B cell (primary cell): Measurements from ENCODE around the gene EVL. TPM values are rescaled to one million over a fixed set of nuclear protein-coding genes. Genes with fewer than 3 reads are reported as not detected.
A peak's percentile ranks its signal among the peaks of the same experiment; 100 is the strongest.

Source experiments
- ATAC-seq: fragments of 200-7000 bp; cut with Tn5 transposase; one replicate; pipeline ENCODE4 v1.10.0; 2021; ENCODE audit warnings: low read depth, mild to moderate bottlenecking, moderate number of reproducible peaks, moderate library complexity
- CTCF ChIA-PET: fragments of 350-600 bp; sonication (Branson Sonifier 250); formaldehyde crosslinking; loops from one replicate; lab custom pipeline; 2021; ENCODE audit warnings: antibody characterized with exemption, inconsistent platforms; lab: Charles Lee
- POLR2A ChIA-PET: fragments of 350-600 bp; sonication (Branson Sonifier 250); formaldehyde crosslinking; loops from one replicate; lab custom pipeline; 2021; ENCODE audit warnings: antibody characterized with exemption; lab: Charles Lee
- DNase-seq: peaks from one replicate; pipeline ENCODE4 v3.0.0; 2013
- H2AFZ ChIP-seq: 2 replicates; pipeline ENCODE4 v1.6.1; 2012; ENCODE audit warnings: mild to moderate bottlenecking, low read depth, low read length; ENCODE audit not compliant: insufficient read depth, poor library complexity, severe bottlenecking
- H3K27ac ChIP-seq, 2 donors: 1 replicate in 1 of 2; 2 replicates in 1 of 2; pipeline ENCODE4 v1.5.1; 2012 to 2013; ENCODE audit warnings: low read length in 2 of 2, mild to moderate bottlenecking in 2 of 2, moderate library complexity in 1 of 2
- H3K27me3 ChIP-seq, 4 experiments: fragments of 200-600 bp in 1 of 4; sonication (generic) in 1 of 4; replicated peaks in 1 of 4; 1 replicate in 2 of 4; 2 replicates in 2 of 4; pipeline versions ENCODE4 v1.6.1 to v1.7.0; 2013 to 2016; ENCODE audit warnings: low read length in 3 of 4, mild to moderate bottlenecking in 2 of 4, mixed read lengths in 1 of 4, moderate library complexity in 1 of 4; ENCODE audit not compliant: insufficient read depth in 4 of 4, control insufficient read depth in 3 of 4; ENCODE audit errors: control extremely low read depth in 1 of 4
- H3K36me3 ChIP-seq, 2 experiments: replicated peaks in 1 of 2; 1 replicate in 1 of 2; 2 replicates in 1 of 2; pipeline versions ENCODE4 v1.6.1 to v1.7.1; 2013; ENCODE audit warnings: low read length in 1 of 2; ENCODE audit not compliant: insufficient read depth in 2 of 2, control insufficient read depth in 1 of 2; ENCODE audit errors: control extremely low read depth in 1 of 2, extremely low read depth in 1 of 2
- H3K4me1 ChIP-seq, 2 donors: fragments of 200-600 bp in 1 of 2; sonication (generic) in 1 of 2; 1 replicate in 1 of 2; 2 replicates in 1 of 2; pipeline versions ENCODE4 v1.5.1 to v1.6.1; 2013 to 2017; ENCODE audit warnings: low read length in 2 of 2; ENCODE audit not compliant: control insufficient read depth in 2 of 2, insufficient read depth in 2 of 2
- H3K4me2 ChIP-seq: replicated peaks from 2 replicates; pipeline ENCODE3; 2012; ENCODE audit warnings: mild to moderate bottlenecking, low read depth, low read length; ENCODE audit not compliant: poor library complexity, severe bottlenecking
- H3K4me3 ChIP-seq, 5 experiments: fragments of 200-600 bp in 1 of 5; sonication (generic) in 1 of 5; 1 replicate in 3 of 5; 2 replicates in 2 of 5; pipeline versions ENCODE4 v1.5.1 to v1.7.0; 2011 to 2016; ENCODE audit warnings: low read length in 4 of 5, mild to moderate bottlenecking in 4 of 5, low read depth in 2 of 5, control low read depth in 1 of 5, moderate library complexity in 1 of 5; ENCODE audit not compliant: insufficient read depth in 1 of 5; ENCODE audit errors: control extremely low read depth in 1 of 5, extremely low read depth in 1 of 5
- H3K79me2 ChIP-seq: fragments of 200-600 bp; sonication (generic); one replicate; pipeline ENCODE4 v1.6.0; 2016; ENCODE audit warnings: low read length; ENCODE audit not compliant: control insufficient read depth, insufficient read depth
- H3K9ac ChIP-seq: fragments of 200-600 bp; sonication (generic); 2 replicates; pipeline ENCODE4 v1.6.1; 2017; ENCODE audit warnings: mild to moderate bottlenecking, low read length, moderate library complexity
- H3K9me3 ChIP-seq, 3 donors: one replicate each; pipeline versions ENCODE4 v1.6.1 to v1.7.1; 2013; ENCODE audit warnings: low read length in 2 of 3; ENCODE audit not compliant: control insufficient read depth in 2 of 3, insufficient read depth in 1 of 3; ENCODE audit errors: control extremely low read depth in 1 of 3
- H4K20me1 ChIP-seq: 2 replicates; pipeline ENCODE4 v1.6.0; 2012; ENCODE audit warnings: mild to moderate bottlenecking, low read length; ENCODE audit not compliant: insufficient read depth, control insufficient read depth, poor library complexity, severe bottlenecking
- H3K27ac Mint-ChIP-seq: one replicate; pipeline ENCODE4 v1.8.0; 2021; ENCODE audit warnings: mixed read lengths
- H3K27me3 Mint-ChIP-seq: one replicate; pipeline ENCODE4 v1.8.0; 2021; ENCODE audit warnings: mixed read lengths
- H3K4me1 Mint-ChIP-seq: one replicate; pipeline ENCODE4 v1.8.0; 2021; ENCODE audit warnings: mixed read lengths
- H3K4me3 Mint-ChIP-seq: one replicate; pipeline ENCODE4 v1.8.0; 2021; ENCODE audit warnings: mixed read lengths
- H3K9me3 Mint-ChIP-seq: one replicate; pipeline ENCODE4 v1.8.0; 2022; ENCODE audit warnings: mixed read lengths; ENCODE audit not compliant: insufficient read depth
- CTCF ChIP-seq: fragments of 200-600 bp; IDR thresholded peaks from one replicate; pipeline ENCODE4 v1.8.0; 2022; ENCODE audit warnings: antibody characterized with exemption, mild to moderate bottlenecking
- EZH2 ChIP-seq: IDR thresholded peaks from 2 replicates; pipeline ENCODE4 v1.6.1; 2012; ENCODE audit warnings: borderline replicate concordance, low read depth, mild to moderate bottlenecking, moderate library complexity, low read length; ENCODE audit not compliant: insufficient read depth, poor library complexity, severe bottlenecking
- WGBS: methylation state at CpG from one replicate; pipeline ENCODE4 v1.1.5; 2013; ENCODE audit warnings: missing lambda C conversion rate; ENCODE audit not compliant: insufficient coverage; 5-methylcytosine and 5-hydroxymethylcytosine counted together
- intact Hi-C: fragments of 100-400 bp; cut with micrococcal nuclease; formaldehyde crosslinking; loops from one replicate; pipeline ENCODE4 v1.10.0; 2022
- polyA plus RNA-seq: library from polyadenylated mRNA; depleted of rRNA; stranded (reverse); fragments of >200 nt; gene quantifications from 2 replicates; pipeline ENCODE4 v1.2.3, GENCODE V29; 2012
- total RNA-seq, 2 donors: library from RNA; stranded (reverse); fragments of 120-200 nt in 1 of 2; gene quantifications; 1 replicate in 1 of 2; 2 replicates in 1 of 2; pipeline versions ENCODE4 v1.2.3 to v1.2.4, GENCODE V29; 2013 to 2022

Gene EVL
- total and polyA plus RNA-seq, 2 donors (not counting 1 experiment from before 2014, with no cell fraction given): 486 to 892 TPM

- H3K4me3 ChIP-seq: no peak overlapping the region
- H3K4me3 Mint-ChIP-seq: no peak overlapping the region
- no peaks in the 10 kb centered on the region for H3K27me3 ChIP-seq
- 84% methylated on average over 5 of the region's 17 CpGs for WGBS
- ChIA-PET CTCF (interaction anchor here (1.1 to 24.4 kb wide), 6 partner anchors 10 to 87 kb away, joined by 4 to 495 read pairs (median 15); partner anchors contain the start of gene EVL), POLR2A (no interaction called here)
- H3K9me3 Mint-ChIP-seq: no peaks in the 10 kb centered on the region
- peaks cover 62% of the 10 kb centered on the region for H3K4me1 Mint-ChIP-seq
- H4K20me1 ChIP-seq: peaks cover 95% of the 10 kb centered on the region
- H3K36me3 ChIP-seq: peaks cover 0 to 93% of the 10 kb centered on the region in 2 experiments
- H3K9me3 ChIP-seq: no peaks in the 10 kb centered on the region
- intact Hi-C loops: loop anchor here (5.0 kb wide), 2 partner anchors 51 to 109 kb away; partner anchors contain the start of gene DEGS2
- no peaks in the 10 kb centered on the region for H3K27me3 Mint-ChIP-seq
- no peak for DNase-seq
- H3K79me2 ChIP-seq: peaks cover 97% of the 10 kb centered on the region
- H3K4me1 ChIP-seq: peaks cover 24 to 42% of the 10 kb centered on the region in 2 donors
- no peak overlapping the region for H3K9ac ChIP-seq
- no peak overlapping the region for H3K4me2 ChIP-seq
- H3K27ac ChIP-seq: no peak overlapping the region
- peak overlapping the region; percentile 75 for H3K27ac Mint-ChIP-seq
- ATAC-seq: no peak
- no peak for TF ChIP-seq EZH2
- TF ChIP-seq CTCF: no peak
- no peak overlapping the region for H2AFZ ChIP-seq
These were observed 41.3 kb downstream of the EVL start for GRCh38 chr14:100106250-100107112.

GRCh38 chr14:100107236-100107635 lies 42.0 kb downstream of the EVL start:
- no peak overlapping the region for H3K27ac ChIP-seq
- peaks cover 95% of the 10 kb centered on the region for H4K20me1 ChIP-seq
- peaks cover 57% of the 10 kb centered on the region for H3K4me1 Mint-ChIP-seq
- ATAC-seq: no peak
- POLR2A ChIA-PET: no interaction called here
- no peaks in the 10 kb centered on the region for H3K27me3 Mint-ChIP-seq
- H3K9ac ChIP-seq: no peak overlapping the region
- CTCF ChIA-PET: interaction anchor here (0.6 to 24.4 kb wide), 26 partner anchors 8 to 183 kb away, joined by 3 to 495 read pairs (median 8); partner anchors contain the start of gene EVL
- peaks cover 22 to 38% of the 10 kb centered on the region in 2 donors for H3K4me1 ChIP-seq
- no peaks in the 10 kb centered on the region for H3K27me3 ChIP-seq
- peak overlapping the region; percentile 56 for H3K27ac Mint-ChIP-seq
- DNase-seq: no peak
- H3K4me3 Mint-ChIP-seq: no peak overlapping the region
- H3K79me2 ChIP-seq: peaks cover 98% of the 10 kb centered on the region
- no peak overlapping the region for H3K4me3 ChIP-seq
- no peaks in the 10 kb centered on the region for H3K9me3 ChIP-seq
- H3K4me2 ChIP-seq: no peak overlapping the region
- H3K9me3 Mint-ChIP-seq: no peaks in the 10 kb centered on the region
- peaks cover 0 to 93% of the 10 kb centered on the region in 2 experiments for H3K36me3 ChIP-seq
- TF ChIP-seq EZH2 (no peak), CTCF (no peak)
- WGBS: 91% methylated on average over 4 of the region's 5 CpGs
- no peak overlapping the region for H2AFZ ChIP-seq
- intact Hi-C loops: loop anchor here (5.0 kb wide), 2 partner anchors 50 to 110 kb away; partner anchors contain the start of gene DEGS2
